Measurements from ENCODE around the gene LAMA2. TPM values are rescaled to one million over a fixed set of nuclear protein-coding genes. Genes with fewer than 3 reads are reported as not detected.

Gene LAMA2
- total RNA-seq, 1 experiment from 2014 or later = 4.2 TPM

DNA sequence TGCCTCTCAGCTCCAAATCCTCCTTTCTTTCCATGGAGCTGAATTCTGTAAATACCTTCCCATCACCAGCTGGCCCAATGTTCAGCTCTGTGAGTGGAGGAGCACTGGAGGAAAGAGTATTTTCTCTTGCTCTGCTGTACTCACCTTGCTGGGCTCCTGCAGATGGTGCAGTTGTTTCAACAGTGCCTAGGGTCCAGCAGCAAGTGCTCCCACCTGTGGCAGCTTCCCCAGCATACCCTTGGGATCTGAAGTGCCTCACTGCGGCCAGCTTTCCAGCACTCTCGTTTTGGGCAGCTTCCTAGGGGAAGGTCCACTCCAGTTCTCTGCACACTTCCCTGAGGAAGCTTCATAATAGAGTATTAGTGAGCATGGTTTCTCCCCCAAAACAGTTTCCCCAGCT is 656.1 kb downstream of the LAMA2 start:
- no peak overlapping the region for H2BK5ac ChIP-seq (ENCODE audit: insufficient read length, low read length)
- H4K91ac ChIP-seq (ENCODE audit: insufficient read length, low read depth, low read length) = no peak overlapping the region
- no peak overlapping the region for H3K14ac ChIP-seq (ENCODE audit: insufficient read depth, low read length)
- no peak overlapping the region for H3K4me2 ChIP-seq (ENCODE audit: insufficient read depth, insufficient read length, low read length)
- no peak overlapping the region for H3T11ph ChIP-seq (ENCODE audit: low read length)
- no peaks in the 10 kb centered on the region for H4K20me1 ChIP-seq (ENCODE audit: control insufficient read depth, insufficient read depth, insufficient read length)
- whole genome bisulfite sequencing (ENCODE audit: extremely low coverage, insufficient read length, low lambda C conversion rate) = no CpG with 5 or more reads among the region's 2 CpGs
- H3K18ac ChIP-seq (ENCODE audit: insufficient read length, low read depth, low read length) = no peak overlapping the region
- no peak overlapping the region for H2AK5ac ChIP-seq (ENCODE audit: insufficient read length, low read length)
- H2BK12ac ChIP-seq (ENCODE audit: insufficient read length, low read depth, low read length) = no peak overlapping the region
- no peak overlapping the region for H2AFZ ChIP-seq (ENCODE audit: low read length)
- no peak overlapping the region for H2BK120ac ChIP-seq (ENCODE audit: low read depth, low read length, poor library complexity, severe bottlenecking)
- H3K4ac ChIP-seq (ENCODE audit: low read depth, low read length) = no peak overlapping the region
- H2BK15ac ChIP-seq (ENCODE audit: low read depth, low read length) = no peak overlapping the region
- Mint-ChIP-seq H3K27ac (no peak overlapping the region), H3K36me3 (ENCODE audit: insufficient read depth in 1 of 3, low read depth in 3 of 3) (0 out of 7 replicates have a peak, but pooled peaks cover 0 to under 1% (median 0%) of the 10 kb centered on the region in 3 experiments), H3K4me1 (no peaks in the 10 kb centered on the region), H3K27me3 (ENCODE audit: low read depth) (no peaks in the 10 kb centered on the region), H3K9me3 (no peaks in the 10 kb centered on the region), H3K4me3 (no peak overlapping the region)
- H3K27ac ChIP-seq (ENCODE audit: insufficient read length, low read depth, low read length) = no peak overlapping the region
- H3K9ac ChIP-seq (ENCODE audit: extremely low read depth, insufficient read length, low read length) = no peak overlapping the region
- H3K79me1 ChIP-seq (ENCODE audit: insufficient read depth, low read depth, low read length, poor library complexity, severe bottlenecking) = no peaks in the 10 kb centered on the region
- no peak overlapping the region for H3K23ac ChIP-seq (ENCODE audit: insufficient read length, low read depth, low read length)
- H3K23me2 ChIP-seq (ENCODE audit: insufficient read length, low read depth, low read length, poor library complexity, severe bottlenecking) = no peaks in the 10 kb centered on the region
- H3K56ac ChIP-seq (ENCODE audit: insufficient read length, low read depth, low read length) = no peak overlapping the region
- no peak overlapping the region for H2BK20ac ChIP-seq (ENCODE audit: low read depth, low read length, poor library complexity, severe bottlenecking)
- H3K9me3 ChIP-seq (ENCODE audit: control insufficient read depth, low read depth, low read length) = no peaks in the 10 kb centered on the region
- TF ChIP-seq CTCF (conservative IDR thresholded peaks at IDR 0.05) = no peak
- peak; percentile 40 for DNase-seq
- H4K5ac ChIP-seq (ENCODE audit: insufficient read length, low read depth, low read length) = no peak overlapping the region
- no peaks in the 10 kb centered on the region for H3K27me3 ChIP-seq (ENCODE audit: insufficient read depth, low read length)
- no peaks in the 10 kb centered on the region for H3K79me2 ChIP-seq (ENCODE audit: insufficient read depth, low read length)
- H3K4me1 ChIP-seq (ENCODE audit: insufficient read depth, low read length) = no peaks in the 10 kb centered on the region
- H4K8ac ChIP-seq (replicated peaks; ENCODE audit: insufficient read length, low read depth, low read length) = peak overlapping the region; percentile 75
